ENCODE data around the gene USP12.
"Not testable (repeated sequence)": the region's sequence is repeated elsewhere in the genome, so short reads cannot be mapped to it uniquely, and the experiment has no call there.

GRCh38 chr13:27218861-27219260 is 47.2 kb upstream of the USP12 start:
- TF ChIP-seq POLR2A (IDR thresholded peaks at IDR 0.05); CTCF (IDR thresholded peaks at IDR 0.05 in 8 of 11, conservative IDR thresholded peaks at IDR 0.05 in 3 of 11): not testable (repeated sequence)
